ENCODE results near the gene BBOF1.

GRCh38 chr14:74064883-74065282 lies 45.7 kb downstream of the BBOF1 start:
- TF ChIP-seq CTCF (IDR thresholded peaks at IDR 0.05) (no peak), POLR2A (IDR thresholded peaks at IDR 0.05) (no peak)

All from adrenal gland (tissue), 5 donors.